ENCODE results near the gene ADAM8. TPM values are rescaled to one million over a fixed set of nuclear protein-coding genes. Genes with fewer than 3 reads are reported as not detected.

Gene ADAM8
- polyA plus RNA-seq, 1 donor (not counting 4 experiments of a cell fraction or from before 2014, with no cell fraction given): 42.0 TPM

DNA sequence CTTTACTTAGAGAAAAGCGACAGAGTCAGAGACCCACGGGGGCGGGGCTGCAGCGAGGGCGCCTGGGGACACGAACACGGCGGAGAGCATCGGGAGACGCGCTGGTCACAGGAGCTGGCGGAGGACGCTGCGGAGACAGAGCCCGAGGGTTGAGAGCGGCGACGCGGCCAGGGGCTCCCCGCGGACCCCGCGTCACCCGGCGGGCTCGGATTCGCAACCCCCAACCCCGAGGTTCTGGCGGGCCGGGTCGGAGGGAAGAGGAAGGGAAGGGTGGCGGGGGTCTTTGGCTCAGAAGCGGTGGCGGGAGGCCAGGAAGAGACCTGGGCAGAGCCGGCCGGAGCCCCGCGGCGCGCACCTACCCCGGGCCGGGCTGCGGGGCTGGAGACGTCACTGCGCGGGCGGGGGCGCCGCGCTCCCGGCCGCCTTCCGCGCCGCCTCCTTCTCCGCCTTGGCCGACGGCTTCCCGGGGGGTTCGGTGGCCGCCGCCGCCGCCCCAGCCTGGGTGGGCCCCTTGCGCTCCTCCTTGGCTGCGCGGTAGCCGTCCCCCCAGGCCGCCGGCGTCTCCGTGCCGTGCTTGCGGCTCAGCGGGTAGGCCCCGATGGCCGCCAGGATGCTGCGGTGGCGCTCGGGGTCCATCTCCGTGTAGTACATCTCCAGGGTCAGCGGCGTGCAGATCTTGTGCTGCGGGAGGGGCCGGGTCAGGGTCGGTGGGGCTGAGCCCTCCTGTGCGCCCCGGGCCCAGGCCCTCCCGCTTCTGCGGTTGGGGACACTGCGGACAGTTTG lies 49.0 kb upstream of the ADAM8 start:
- dilution Hi-C loops (cut with MboI; ENCODE audit: extremely low pct_ligation_motif_present, low sequenced_read_pairs): no loop called here
- H3K79me2 ChIP-seq (ENCODE audit: control insufficient read depth, insufficient read depth, low read length): no peaks in the 10 kb centered on the region
- no peak overlapping the region for H3K9ac ChIP-seq (ENCODE audit: control insufficient read depth, extremely low read depth, insufficient read depth, low read length)
- no peaks in the 10 kb centered on the region for H3K9me3 ChIP-seq (ENCODE audit: control insufficient read depth, low read depth, low read length)
- H3K27me3 ChIP-seq (ENCODE audit: control insufficient read depth, extremely low read depth, insufficient read depth, low read length): peaks cover 50% of the 10 kb centered on the region
- DNase-seq (ENCODE audit: low read depth, low spot score): no peak
- peak overlapping the region; percentile 62 for H3K4me2 ChIP-seq (ENCODE audit: control insufficient read depth, extremely low read depth, insufficient read depth, low read depth, low read length)
- TF ChIP-seq EZH2 (IDR thresholded peaks at IDR 0.05; ENCODE audit: low read length) (peak; percentile 81), CTCF (optimal IDR thresholded peaks at IDR 0.05 in 1 of 3, IDR thresholded peaks at IDR 0.05 in 1 of 3, conservative IDR thresholded peaks at IDR 0.05 in 1 of 3; ENCODE audit: extremely low read depth in 1 of 3, insufficient read depth in 2 of 3, low read length in 3 of 3) (no peak)
- no peak overlapping the region for H2AFZ ChIP-seq (ENCODE audit: control insufficient read depth, low read length)
- no peaks in the 10 kb centered on the region for H3K36me3 ChIP-seq (ENCODE audit: control insufficient read depth in 2 of 2, extremely low read depth in 1 of 2, insufficient read depth in 2 of 2, low read length in 2 of 2)
- H3K4me3 ChIP-seq (ENCODE audit: control insufficient read depth in 2 of 3, extremely low read depth in 1 of 3, insufficient read depth in 2 of 3, low read depth in 1 of 3, low read length in 3 of 3): peak overlapping the region; percentile 20 to 48 (median 30)
- no peak for FAIRE-seq
- no peaks in the 10 kb centered on the region for H3K9me1 ChIP-seq (ENCODE audit: control insufficient read depth, extremely low read depth, insufficient read depth, low read length)
- no peaks in the 10 kb centered on the region for H4K20me1 ChIP-seq (ENCODE audit: control insufficient read depth, extremely low read depth, insufficient read depth, low read length)
- peaks cover 8% of the 10 kb centered on the region for H3K4me1 ChIP-seq (ENCODE audit: control insufficient read depth, extremely low read depth, insufficient read depth, low read length)
- no peak overlapping the region for H3K27ac ChIP-seq (ENCODE audit: control insufficient read depth, insufficient read depth, low read length)

GRCh38 chr10:133324857-133325260 lies 48.2 kb upstream of the ADAM8 start:
- FAIRE-seq (no peak), DNase-seq (ENCODE audit: low read depth, low spot score) (no peak)
- no peak overlapping the region for H3K9ac ChIP-seq (ENCODE audit: control insufficient read depth, extremely low read depth, insufficient read depth, low read length)
- TF ChIP-seq EZH2 (IDR thresholded peaks at IDR 0.05; ENCODE audit: low read length) (no peak), CTCF (optimal IDR thresholded peaks at IDR 0.05 in 1 of 3, IDR thresholded peaks at IDR 0.05 in 1 of 3, conservative IDR thresholded peaks at IDR 0.05 in 1 of 3; ENCODE audit: extremely low read depth in 1 of 3, insufficient read depth in 2 of 3, low read length in 3 of 3) (no peak)
- H3K4me1 ChIP-seq (ENCODE audit: control insufficient read depth, extremely low read depth, insufficient read depth, low read length): peaks cover 6% of the 10 kb centered on the region
- no peaks in the 10 kb centered on the region for H4K20me1 ChIP-seq (ENCODE audit: control insufficient read depth, extremely low read depth, insufficient read depth, low read length)
- H3K9me3 ChIP-seq (ENCODE audit: control insufficient read depth, low read depth, low read length): no peaks in the 10 kb centered on the region
- no peaks in the 10 kb centered on the region for H3K9me1 ChIP-seq (ENCODE audit: control insufficient read depth, extremely low read depth, insufficient read depth, low read length)
- no peaks in the 10 kb centered on the region for H3K79me2 ChIP-seq (ENCODE audit: control insufficient read depth, insufficient read depth, low read length)
- peak overlapping the region in 1 of 3 experiments; percentile 30 for H3K4me3 ChIP-seq (ENCODE audit: control insufficient read depth in 2 of 3, extremely low read depth in 1 of 3, insufficient read depth in 2 of 3, low read depth in 1 of 3, low read length in 3 of 3)
- dilution Hi-C loops (cut with MboI; ENCODE audit: extremely low pct_ligation_motif_present, low sequenced_read_pairs): no loop called here
- H3K36me3 ChIP-seq (ENCODE audit: control insufficient read depth in 2 of 2, extremely low read depth in 1 of 2, insufficient read depth in 2 of 2, low read length in 2 of 2): no peaks in the 10 kb centered on the region
- peaks cover 50% of the 10 kb centered on the region for H3K27me3 ChIP-seq (ENCODE audit: control insufficient read depth, extremely low read depth, insufficient read depth, low read length)
- no peak overlapping the region for H2AFZ ChIP-seq (ENCODE audit: control insufficient read depth, low read length)
- no peak overlapping the region for H3K27ac ChIP-seq (ENCODE audit: control insufficient read depth, insufficient read depth, low read length)
- no peak overlapping the region for H3K4me2 ChIP-seq (ENCODE audit: control insufficient read depth, extremely low read depth, insufficient read depth, low read depth, low read length)

Data from keratinocyte (primary cell).